IPS DF 4.7 (cell line): ENCODE data around the gene LASP1.
"Not testable (repeated sequence)": the region's sequence is repeated elsewhere in the genome, so short reads cannot be mapped to it uniquely, and the experiment has no call there.

Experiments
- DNase-seq: peaks from one replicate; pipeline ENCODE4 v3.0.0-alpha.2; 2013; ENCODE audit warnings: low spot score; ENCODE audit errors: extremely low read depth

Gene LASP1

DNA sequence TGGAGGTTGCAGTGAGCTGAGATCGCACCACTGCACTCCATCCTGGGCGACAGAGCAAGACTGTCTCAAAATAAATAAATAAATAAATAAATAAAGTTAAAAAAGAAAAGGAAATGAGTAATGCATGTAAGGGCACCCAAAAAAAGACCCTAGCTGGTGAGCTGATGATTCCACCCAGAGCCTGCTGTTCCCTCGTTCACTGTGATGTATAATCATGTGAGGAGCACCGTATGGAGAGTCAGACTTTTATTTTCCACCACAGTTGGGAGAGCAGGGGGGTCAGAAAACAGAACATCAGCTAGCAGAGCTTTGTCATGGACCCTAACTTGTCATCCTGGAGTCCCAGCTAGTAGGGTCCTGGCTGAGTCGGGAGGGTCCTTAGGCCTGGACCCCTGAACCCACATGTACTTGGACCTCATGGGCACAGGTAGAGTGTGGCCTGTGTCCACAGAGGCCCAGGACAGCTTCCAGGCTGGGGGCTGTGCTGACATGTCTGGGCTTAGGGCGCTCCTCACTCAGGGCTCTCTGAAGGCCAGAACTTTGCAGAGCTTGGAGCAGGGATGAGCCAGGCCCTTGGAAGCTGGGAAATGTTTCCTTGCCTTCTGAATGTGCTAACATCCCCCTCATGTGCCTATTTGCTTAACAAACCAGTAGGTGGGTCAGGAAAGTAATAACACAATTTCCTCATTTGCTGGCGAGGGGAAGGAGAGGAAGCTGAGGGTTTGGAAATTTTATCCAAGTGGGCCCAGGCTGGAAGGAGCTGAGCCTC is 36.8 kb downstream of the LASP1 start:
- DNase-seq: no peak

DNA sequence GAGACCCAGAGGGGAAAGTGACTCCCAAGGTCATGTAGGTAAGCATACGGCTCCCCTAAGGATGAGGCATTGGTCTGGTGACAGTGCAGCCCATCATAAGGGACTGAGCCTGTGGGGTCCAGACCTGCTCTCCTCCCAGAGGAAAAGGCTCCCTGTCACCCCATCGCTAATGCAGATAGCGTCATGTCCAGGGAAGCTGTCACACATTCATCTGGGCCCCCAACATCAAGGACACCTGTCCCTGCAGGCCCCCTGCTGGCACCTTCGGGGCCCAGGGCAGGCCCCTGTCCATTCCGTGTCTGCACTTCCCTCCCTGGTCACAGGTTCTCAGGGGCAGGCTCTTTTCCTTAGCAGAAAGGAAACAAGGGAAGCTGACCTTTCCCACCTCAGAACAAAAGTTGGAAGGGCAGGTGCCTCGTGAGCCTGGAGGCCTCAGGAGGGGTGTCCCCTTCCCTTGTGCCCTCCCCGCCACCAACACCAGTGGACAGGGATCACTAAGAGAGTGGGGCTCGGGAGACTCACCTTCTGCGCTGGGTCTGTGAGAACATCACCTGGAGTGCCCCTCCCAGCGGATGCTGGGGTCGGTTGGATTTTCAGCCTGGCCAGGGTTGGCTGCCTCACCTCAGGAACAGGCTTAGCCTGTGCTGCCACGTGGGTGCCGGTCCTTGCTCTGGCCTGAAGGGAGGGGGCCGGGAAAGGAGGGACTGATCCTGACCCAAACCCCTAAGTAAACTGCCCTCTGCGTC is 38.2 kb downstream of the LASP1 start:
- no peak for DNase-seq

DNA sequence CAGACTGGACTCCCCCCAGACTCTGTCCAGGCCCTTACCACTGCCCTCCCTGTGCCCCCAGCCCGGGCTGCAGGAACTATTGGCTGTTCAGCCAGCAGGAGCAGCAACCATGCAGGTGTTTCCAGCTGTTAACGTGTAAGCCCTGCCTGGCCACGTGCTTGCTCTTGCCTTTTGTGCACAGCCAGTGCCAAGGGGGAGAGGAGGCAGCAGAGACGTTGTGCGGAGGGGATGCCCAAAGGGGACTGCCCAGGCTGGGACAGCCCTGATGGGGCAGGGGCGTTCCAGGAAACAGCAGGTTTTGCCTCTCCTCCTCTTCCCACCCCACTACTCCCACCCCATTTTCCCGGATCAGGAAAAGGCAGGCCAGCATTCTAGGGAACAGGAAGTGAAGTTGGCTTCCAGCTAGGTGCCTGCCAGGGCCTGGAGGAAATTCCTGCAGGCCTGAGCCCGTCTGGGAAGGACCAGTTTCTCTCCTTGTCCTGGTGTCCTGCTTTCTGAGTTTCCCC is 38.9 kb downstream of the LASP1 start:
- no peak for DNase-seq

DNA sequence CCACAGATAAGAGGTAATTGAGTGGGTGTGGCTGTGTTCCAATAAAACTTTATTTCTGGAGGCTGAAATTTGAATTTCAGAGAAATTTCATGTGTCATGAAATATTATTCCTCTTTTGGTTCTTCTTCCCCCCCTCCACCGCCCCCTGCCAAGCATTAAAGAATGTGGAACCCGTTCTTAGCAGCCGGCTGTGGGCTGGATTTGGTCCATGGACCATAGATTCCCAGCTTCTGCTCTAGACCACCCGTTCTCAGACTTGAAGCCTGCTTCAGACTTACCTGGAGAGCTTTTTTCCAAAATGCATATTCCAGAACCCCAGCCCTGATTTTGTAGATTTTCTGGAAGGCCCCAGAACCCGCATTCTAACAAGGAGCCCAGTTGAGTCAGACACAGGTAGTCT is 40.5 kb downstream of the LASP1 start:
- DNase-seq: no peak

DNA sequence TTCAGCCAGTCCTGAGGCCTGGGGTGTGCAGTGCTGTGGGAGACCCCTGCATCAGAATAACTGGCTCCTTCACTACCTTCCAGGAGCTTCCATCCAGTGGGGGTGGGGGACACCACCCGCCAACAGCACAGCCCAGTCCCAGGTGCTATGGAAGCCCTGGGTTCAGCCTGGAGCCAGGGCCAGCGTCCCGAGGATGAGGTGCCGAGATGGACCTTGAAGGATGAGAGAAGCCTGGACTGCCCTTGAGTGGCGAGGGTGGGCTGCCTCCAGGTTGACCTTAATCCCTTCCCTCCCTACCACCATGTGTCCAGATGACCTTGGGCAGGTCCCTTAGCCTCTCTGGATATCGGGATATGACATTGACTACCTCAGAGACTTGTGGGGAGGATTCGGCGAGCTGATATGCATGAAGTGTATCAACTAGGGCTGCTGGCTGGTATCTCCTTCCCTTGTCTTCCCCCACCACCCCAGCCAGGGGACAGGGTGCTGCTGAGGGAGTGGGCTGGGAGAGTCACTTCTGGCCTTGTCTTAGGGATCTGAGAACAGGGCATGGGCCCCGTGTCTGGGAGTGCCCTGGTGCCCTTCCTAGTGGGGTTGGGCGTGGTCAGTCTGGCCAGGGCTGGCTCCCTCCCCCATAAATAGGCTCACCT is 41.3 kb downstream of the LASP1 start:
- DNase-seq: no peak

DNA sequence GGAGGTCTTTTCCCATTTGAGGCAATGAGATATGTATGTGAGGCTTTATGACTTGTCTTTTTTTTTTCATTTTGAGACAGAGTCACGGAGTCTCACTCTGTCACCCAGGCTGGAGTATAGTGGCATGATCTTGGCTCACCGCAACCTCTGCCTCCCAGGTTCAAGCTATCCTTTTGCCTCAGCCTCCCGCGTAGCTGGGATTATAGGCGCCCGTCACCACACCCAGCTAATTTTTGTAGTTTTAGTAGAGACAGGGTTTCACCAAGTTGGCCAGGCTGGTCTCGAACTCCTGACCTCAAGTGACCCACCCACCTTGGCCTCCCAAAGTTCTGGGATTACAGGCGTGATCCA is 41.8 kb downstream of the LASP1 start:
- DNase-seq: not testable (repeated sequence)

DNA sequence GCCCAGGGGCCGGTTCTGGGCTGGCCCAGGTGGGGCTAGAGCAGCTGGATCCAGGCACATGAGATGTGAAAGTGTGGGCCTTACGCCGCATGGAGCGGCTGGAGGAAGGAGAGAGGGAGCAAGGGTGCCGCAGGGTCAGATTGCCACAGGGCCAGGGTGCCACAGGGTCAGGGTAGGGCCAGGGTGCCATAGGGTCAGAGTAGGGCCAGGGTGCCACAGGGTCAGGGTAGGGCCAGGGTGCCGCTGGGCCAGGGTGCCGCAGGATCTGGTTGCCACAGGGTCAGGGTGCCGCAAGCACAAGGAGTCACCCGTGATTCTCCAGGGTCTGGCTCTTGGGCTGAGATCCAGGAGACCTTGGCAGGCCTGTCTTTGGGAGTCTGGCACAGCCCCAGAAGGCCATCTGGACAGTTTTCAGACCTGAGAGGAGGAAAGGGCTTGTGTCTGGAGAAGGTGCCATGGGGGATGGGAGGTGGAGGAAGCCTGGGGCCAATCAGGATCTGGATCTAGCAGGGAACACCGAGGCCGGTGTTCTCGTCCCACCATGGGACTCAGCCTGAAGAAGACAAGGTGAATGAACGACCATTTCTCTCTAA is 42.5 kb downstream of the LASP1 start:
- no peak for DNase-seq

DNA sequence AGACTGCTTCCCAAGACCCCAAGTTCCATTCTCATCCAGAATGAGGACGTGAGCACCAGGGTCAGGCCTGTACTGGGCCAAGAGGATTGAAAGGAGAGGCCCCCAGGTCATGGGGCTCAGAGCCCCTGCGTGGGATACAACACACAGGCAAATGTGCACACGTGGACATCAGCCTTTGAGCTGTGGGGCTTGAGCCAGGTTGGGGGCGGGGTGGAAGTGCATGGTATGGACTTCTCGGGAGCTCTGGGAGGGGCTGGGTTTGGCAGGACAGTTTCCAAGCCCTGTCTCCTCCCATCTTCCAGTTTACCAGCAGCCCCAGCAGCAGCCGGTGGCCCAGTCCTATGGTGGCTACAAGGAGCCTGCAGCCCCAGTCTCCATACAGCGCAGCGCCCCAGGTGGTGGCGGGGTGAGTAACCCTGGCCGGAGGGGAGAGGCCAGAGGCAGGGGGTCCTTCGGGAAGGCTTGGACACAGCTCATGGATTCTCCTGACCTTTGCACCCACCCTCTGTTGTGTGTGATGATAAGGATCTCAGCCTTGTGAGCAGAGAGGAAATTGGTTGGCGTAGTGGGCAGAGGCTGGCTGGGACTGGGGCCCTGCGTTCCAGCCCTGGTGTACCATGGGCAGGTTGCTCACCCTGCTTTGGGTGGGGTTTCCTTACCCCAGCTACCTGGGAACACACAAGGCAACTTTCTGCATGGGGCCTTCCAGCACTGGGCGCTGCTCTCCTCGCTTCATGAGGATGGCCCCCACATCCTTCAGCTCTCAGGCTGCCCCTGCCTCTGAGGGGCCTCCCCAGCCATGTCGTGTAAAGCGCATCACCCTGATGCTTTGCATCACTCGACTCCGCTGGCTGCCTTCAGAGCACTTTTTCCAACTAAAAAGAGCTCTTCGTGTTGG is 45.1 kb downstream of the LASP1 start:
- no peak for DNase-seq

DNA sequence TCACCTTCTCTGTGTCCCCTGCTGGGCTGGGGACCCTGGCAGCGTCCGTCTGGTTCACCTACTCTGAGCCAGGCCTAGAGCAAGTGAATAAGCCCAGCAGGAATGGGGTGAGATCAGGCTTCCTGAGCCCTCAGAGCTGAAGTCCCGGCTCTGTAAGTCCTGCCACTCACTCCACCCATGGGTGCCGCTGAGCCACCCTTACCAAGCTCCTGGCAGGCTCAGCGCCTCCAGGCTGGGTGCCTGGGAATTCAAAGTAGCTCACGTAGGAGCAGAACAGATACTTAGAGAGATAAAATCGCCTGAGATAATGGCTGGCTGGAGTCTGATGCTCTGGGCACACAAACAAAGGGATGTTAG is 45.8 kb downstream of the LASP1 start:
- DNase-seq: no peak

DNA sequence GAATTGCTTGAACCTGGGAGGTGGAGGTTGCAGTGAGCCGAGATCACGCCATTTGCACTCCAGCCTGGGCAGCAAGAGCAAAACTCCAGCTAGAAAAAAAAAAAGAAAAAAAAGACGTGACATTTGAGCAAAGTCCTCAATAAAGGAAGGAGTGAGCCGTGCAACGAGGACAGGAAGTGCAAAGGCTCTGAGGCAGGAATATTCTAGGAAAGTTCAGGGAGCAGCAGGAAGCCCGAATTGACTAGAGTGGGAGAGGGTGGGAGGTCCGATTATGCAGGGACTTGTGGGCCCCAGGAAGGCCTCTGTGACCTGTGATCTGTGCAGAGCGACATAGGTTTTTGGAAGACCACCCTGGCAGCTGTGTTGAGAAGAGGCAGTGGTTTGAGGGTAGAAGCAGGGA is 46.9 kb downstream of the LASP1 start:
- no peak for DNase-seq

DNA sequence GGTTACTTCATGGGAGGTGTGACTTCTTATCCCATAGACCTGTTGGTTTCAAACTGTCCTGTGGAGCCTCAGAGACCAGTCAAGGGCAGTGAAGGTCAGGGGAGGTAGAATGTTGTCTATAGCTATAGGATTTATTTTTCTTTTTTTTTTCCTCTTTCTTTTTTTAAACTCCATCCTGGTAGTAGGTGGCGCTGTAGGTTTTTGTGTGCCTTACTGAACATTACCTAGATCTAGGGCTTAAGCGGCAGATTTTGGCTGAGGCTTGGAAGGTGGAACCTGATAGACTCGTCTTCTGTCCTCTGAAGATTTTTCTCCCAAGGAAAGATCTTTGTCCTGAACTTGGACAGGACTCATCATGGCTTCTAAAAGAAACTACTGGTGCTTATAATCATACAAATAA is 47.4 kb downstream of the LASP1 start:
- DNase-seq: no peak

DNA sequence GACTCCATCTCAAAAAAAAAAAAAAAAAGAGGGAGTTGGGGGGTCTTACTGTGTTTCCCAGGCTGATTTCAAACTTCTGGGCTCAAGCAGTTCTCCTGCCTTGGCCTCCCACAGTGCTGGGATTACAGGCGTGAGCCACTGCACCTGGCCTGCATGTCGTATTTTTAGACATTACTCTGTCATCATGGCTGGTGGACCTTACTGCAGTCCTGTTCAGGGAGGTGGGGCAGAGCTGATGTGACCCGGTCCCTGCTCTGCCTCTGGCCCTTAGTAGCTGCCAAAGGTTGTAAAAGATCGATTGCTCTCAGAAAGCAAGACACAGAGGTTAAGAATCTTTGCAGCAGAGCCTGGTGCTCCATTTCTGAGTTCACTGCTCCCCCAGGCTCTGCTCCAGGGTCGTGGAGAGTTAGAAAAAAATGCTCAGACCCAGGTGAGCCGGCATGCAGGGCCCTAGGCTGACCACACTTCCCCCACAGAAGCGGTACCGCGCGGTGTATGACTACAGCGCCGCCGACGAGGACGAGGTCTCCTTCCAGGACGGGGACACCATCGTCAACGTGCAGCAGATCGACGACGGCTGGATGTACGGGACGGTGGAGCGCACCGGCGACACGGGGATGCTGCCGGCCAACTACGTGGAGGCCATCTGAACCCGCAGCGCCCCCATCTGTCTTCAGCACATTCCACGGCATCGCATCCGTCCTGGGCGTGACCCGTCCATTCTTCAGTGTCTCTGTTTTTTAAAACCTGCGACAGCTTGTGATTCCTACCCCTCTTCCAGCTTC is 48.5 kb downstream of the LASP1 start:
- no peak for DNase-seq

DNA sequence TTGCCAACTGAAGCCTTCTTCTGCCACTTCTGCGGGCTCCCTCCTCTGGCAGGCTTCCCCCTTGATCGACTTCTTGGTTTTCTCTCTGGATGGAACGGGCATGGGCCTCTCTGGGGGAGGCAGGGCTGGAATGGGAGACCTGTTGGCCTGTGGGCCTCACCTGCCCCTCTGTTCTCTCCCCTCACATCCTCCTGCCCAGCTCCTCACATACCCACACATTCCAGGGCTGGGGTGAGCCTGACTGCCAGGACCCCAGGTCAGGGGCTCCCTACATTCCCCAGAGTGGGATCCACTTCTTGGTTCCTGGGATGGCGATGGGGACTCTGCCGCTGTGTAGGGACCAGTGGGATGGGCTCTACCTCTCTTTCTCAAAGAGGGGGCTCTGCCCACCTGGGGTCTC is 49.1 kb downstream of the LASP1 start:
- no peak for DNase-seq

DNA sequence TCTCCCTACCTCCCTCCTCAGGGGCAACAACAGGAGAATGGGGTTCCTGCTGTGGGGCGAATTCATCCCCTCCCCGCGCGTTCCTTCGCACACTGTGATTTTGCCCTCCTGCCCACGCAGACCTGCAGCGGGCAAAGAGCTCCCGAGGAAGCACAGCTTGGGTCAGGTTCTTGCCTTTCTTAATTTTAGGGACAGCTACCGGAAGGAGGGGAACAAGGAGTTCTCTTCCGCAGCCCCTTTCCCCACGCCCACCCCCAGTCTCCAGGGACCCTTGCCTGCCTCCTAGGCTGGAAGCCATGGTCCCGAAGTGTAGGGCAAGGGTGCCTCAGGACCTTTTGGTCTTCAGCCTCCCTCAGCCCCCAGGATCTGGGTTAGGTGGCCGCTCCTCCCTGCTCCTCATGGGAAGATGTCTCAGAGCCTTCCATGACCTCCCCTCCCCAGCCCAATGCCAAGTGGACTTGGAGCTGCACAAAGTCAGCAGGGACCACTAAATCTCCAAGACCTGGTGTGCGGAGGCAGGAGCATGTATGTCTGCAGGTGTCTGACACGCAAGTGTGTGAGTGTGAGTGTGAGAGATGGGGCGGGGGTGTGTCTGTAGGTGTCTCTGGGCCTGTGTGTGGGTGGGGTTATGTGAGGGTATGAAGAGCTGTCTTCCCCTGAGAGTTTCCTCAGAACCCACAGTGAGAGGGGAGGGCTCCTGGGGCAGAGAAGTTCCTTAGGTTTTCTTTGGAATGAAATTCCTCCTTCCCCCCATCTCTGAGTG is 49.6 kb downstream of the LASP1 start:
- no peak for DNase-seq

DNA sequence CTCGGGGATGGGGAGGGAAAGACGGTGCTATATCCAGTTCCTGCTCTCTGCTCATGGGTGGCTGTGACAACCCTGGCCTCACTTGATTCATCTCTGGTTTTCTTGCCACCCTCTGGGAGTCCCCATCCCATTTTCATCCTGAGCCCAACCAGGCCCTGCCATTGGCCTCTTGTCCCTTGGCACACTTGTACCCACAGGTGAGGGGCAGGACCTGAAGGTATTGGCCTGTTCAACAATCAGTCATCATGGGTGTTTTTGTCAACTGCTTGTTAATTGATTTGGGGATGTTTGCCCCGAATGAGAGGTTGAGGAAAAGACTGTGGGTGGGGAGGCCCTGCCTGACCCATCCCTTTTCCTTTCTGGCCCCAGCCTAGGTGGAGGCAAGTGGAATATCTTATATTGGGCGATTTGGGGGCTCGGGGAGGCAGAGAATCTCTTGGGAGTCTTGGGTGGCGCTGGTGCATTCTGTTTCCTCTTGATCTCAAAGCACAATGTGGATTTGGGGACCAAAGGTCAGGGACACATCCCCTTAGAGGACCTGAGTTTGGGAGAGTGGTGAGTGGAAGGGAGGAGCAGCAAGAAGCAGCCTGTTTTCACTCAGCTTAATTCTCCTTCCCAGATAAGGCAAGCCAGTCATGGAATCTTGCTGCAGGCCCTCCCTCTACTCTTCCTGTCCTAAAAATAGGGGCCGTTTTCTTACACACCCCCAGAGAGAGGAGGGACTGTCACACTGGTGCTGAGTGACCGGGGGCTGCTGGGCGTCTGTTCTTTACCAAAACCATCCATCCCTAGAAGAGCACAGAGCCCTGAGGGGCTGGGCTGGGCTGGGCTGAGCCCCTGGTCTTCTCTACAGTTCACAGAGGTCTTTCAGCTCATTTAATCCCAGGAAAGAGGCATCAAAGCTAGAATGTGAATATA is 50.8 kb downstream of the LASP1 start:
- DNase-seq: no peak

DNA sequence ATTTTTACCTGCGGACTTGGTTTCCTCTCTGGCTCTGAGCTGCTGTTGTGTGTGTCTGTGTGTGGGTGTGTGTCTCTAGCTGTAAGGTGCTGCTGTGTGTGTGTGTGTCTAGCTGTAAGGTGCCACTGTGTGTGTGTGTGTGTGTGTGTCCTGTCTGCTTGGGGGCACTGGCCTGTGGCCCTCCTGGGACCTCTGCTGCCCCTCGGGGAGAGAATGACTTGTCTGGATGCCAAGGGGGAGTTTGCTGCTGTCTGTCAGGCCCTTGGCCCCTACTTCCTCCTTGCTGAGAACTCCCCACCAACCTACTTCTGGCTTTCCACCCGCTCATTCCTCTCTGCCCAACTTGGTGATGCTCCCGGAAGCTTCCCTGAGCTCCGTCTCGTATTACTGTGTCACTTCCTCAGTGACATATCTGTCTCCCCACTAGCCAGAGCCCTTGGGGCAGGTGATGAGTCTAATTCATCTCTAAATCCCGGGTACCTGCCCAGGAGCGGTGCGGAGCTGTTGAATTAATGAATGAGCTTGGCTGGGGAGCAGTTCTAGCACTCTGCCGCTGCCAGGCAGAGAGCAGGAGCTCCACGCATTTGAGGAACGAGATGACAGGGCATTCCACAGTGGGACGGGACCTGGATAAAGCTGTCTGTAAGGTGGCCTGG is 52.0 kb downstream of the LASP1 start:
- DNase-seq: no peak

DNA sequence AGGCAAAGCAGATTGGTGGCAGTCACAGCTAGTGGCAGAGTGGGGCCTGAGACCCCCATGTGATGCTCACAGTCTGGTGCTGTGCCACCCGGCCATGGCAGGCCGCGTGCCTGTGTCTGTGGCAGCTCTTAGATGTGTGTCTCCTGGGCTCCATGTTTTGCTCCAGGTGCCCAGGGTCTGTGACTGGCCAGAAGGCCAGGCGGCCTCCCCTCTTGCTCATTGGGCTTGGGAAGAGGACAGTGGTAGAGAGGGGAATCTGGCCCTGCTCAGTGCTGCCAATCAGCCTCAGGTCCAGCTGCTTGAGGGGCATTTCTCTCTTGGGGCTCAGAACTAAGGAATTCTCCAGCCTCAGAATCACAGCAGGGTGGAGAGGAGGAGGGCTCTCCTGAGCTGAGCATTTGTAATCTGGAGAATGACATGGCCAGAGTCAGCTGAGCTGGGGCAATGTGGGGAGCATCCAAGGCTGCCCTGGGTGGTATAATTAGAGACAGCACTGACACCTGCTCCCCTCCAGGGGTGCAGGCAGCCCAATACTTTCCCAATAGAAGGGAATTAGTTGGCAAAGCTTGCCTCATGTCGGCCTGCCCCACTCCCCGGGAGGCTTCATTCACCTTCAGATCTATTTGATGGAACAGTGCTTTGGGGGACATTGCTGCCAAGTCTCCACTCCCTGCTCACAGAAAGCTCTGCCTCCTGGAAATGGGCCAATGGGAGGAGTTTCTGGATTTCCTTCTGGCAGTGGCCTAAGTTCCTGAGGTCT is 52.9 kb downstream of the LASP1 start:
- DNase-seq: no peak
